Neutrophil (primary cell): ENCODE results near the gene RHOT1.
"Not testable (repeated sequence)": the region's sequence is repeated elsewhere in the genome, so short reads cannot be mapped to it uniquely, and the experiment has no call there.

ENCODE experiments used
- H3K27ac ChIP-seq: fragments of 200-600 bp; sonication (generic); 2 replicates; pipeline ENCODE4 v1.5.1; 2016; ENCODE audit warnings: mild to moderate bottlenecking, moderate library complexity
- H3K27me3 ChIP-seq: fragments of 200-600 bp; sonication (generic); 2 replicates; pipeline ENCODE4 v1.6.0; 2016; ENCODE audit warnings: mild to moderate bottlenecking
- H3K36me3 ChIP-seq: fragments of 200-600 bp; sonication (generic); 2 replicates; pipeline ENCODE4 v1.5.1; 2017
- H3K4me1 ChIP-seq, 2 experiments: fragments of 200-600 bp in 1 of 2; sonication (generic) in 1 of 2; 1 replicate in 1 of 2; 2 replicates in 1 of 2; pipeline versions ENCODE4 v1.5.1 to v1.6.1; 2013 to 2016; ENCODE audit warnings: low read depth in 1 of 2, low read length in 1 of 2, mild to moderate bottlenecking in 1 of 2, moderate library complexity in 1 of 2; ENCODE audit not compliant: control insufficient read depth in 1 of 2, insufficient read depth in 1 of 2
- H3K4me3 ChIP-seq, 2 experiments: fragments of 200-600 bp in 1 of 2; sonication (generic) in 1 of 2; 1 replicate in 1 of 2; 2 replicates in 1 of 2; pipeline ENCODE4 v1.5.1; 2013 to 2016; ENCODE audit warnings: low read depth in 1 of 2, low read length in 1 of 2, mild to moderate bottlenecking in 1 of 2, moderate library complexity in 1 of 2
- H3K9me3 ChIP-seq: fragments of 200-600 bp; sonication (generic); 2 replicates; pipeline ENCODE4 v1.5.1; 2016
- CTCF ChIP-seq: fragments of 200-600 bp; sonication (generic); IDR thresholded peaks from 2 replicates; pipeline ENCODE4 v1.5.1; 2016; ENCODE audit warnings: antibody characterized with exemption

The RHOT1 gene

GRCh38 chr17:32126325-32126724 lies 16.0 kb upstream of the RHOT1 start:
- H3K4me3 ChIP-seq: no peak overlapping the region
- H3K27ac ChIP-seq: no peak overlapping the region
- H3K27me3 ChIP-seq: no peaks in the 10 kb centered on the region
- TF ChIP-seq CTCF: no peak
- H3K4me1 ChIP-seq: peaks cover 5 to 14% of the 10 kb centered on the region in 2 experiments
- no peaks in the 10 kb centered on the region for H3K9me3 ChIP-seq
- no peaks in the 10 kb centered on the region for H3K36me3 ChIP-seq

DNA sequence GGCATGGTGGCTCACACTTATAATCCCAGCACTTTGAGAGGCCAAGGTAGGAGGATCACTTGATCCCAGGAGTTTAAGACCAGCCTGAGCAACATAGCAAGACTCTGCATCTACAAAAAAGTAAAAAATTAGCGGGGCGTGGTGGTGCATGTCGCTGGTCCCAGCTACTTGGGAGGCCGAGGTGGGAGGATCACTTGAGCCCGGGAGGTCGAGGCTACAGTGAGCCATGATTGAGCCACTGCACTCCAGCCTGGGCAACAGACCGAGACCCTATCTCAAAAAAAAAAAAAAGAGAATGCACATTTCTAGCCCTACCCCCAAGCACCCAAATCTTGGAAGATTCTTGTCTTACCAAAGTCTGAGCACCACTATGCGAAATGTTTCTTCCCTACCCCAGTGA lies 15.6 kb upstream of the RHOT1 start:
- Histone ChIP-seq H3K4me3 (peak overlapping the region; percentile 67 to 69), H3K36me3 (no peaks in the 10 kb centered on the region), H3K4me1 (peaks cover 5 to 14% of the 10 kb centered on the region in 2 experiments), H3K27me3 (no peaks in the 10 kb centered on the region), H3K9me3 (no peaks in the 10 kb centered on the region), H3K27ac (peak overlapping the region; percentile 75)
- no peak for TF ChIP-seq CTCF

- peak overlapping the region; percentile 75 for H3K27ac ChIP-seq
- H3K4me1 ChIP-seq: peaks cover 5 to 14% of the 10 kb centered on the region in 2 experiments
- H3K36me3 ChIP-seq: no peaks in the 10 kb centered on the region
- TF ChIP-seq CTCF: no peak
- H3K4me3 ChIP-seq: peak overlapping the region; percentile 67 to 69
- H3K27me3 ChIP-seq: no peaks in the 10 kb centered on the region
- H3K9me3 ChIP-seq: no peaks in the 10 kb centered on the region
These were observed 15.0 kb upstream of the RHOT1 start for GRCh38 chr17:32127158-32127897.

DNA sequence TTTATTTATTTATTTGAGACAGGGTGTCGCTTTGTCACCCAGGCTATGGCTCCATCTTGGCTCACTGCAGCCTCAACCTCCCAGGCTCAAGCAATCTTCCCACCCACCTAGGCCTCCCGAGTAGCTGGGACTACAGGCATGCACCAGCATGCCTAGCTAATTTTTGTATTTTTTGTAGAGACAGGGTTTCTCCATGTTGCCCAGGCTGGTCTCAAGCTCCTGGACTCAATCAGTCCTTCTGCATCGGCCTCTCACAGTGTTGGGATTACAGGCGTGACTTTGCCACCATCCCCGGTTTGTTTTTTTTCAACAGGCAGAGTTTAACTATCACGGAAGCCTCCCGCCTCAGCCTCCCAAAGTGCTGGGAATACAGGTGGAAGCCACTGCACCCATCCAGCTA lies 13.8 kb upstream of the RHOT1 start:
- not testable (repeated sequence) for H3K36me3 ChIP-seq, H3K4me3 ChIP-seq, H3K27ac ChIP-seq, H3K9me3 ChIP-seq, H3K27me3 ChIP-seq
- H3K4me1 ChIP-seq: peaks cover 5 to 14% of the 10 kb centered on the region in 2 experiments

- not testable (repeated sequence) for H3K27me3 ChIP-seq
These were observed 6.7 kb upstream of the RHOT1 start for GRCh38 chr17:32135497-32136117.

More at GRCh38 chr17:32135497-32136117, 6.7 kb upstream of the RHOT1 start:
- H3K36me3 ChIP-seq, H3K27ac ChIP-seq, H3K4me1 ChIP-seq, H3K4me3 ChIP-seq, H3K9me3 ChIP-seq: not testable (repeated sequence)
- TF ChIP-seq CTCF: peak; percentile 39
